Heart left ventricle (tissue), 13 donors: ENCODE measurements around the gene NOTCH4.

Source experiments
- CTCF ChIP-seq, 12 donors: fragments of 200-600 bp; sonication (generic) in 4 of 12; IDR thresholded peaks; one replicate each; pipeline versions ENCODE4 v1.5.0 to v1.8.0; 2018 to 2022; ENCODE audit warnings: antibody characterized with exemption in 12 of 12, mild to moderate bottlenecking in 5 of 12
- POLR2A ChIP-seq, 2 donors: fragments of 450-650 bp; IDR thresholded peaks; one replicate each; pipeline ENCODE4 v1.6.1; 2017; ENCODE audit warnings: antibody characterized with exemption in 2 of 2, mild to moderate bottlenecking in 2 of 2, moderate library complexity in 2 of 2
- donor health status: ischemic (EF 13 %, LVEDD 7.1; RV severe dilation, severe dysfunction).
- donor health status: DM: no; HTN: yes; CAD: no.
- donor health status: DM: no; HTN: no; CAD: no.
- donor health status: ischemic (EF 25% LVEDD 6.9; RV normal size, moderate dysfunction).
- donor health status: ischemic (EF 25% LVEDD 5.7; RV mildly dilated, moderate dysfunction).
- donor health status: ischemic (EF 35%, LVEDD 5.7; RV mildly dilated, moderate dysfunction).
- donor health status: nonischemic (EF 11% LVEDD 7.7; RV severe dilation, severe dysfunction).
- donor health status: DM: yes; HTN: yes; CAD: no.
- donor health status: PGD.
- donor health status: ischemic (EF 29% LVEDD 5.4; RV normal size, mild dysfunction).
- donor health status: nonischemic (EF 23%, LVEDD 6.1; RV moderate dilation, normal function).

- TF ChIP-seq CTCF (IDR thresholded peaks at IDR 0.05): no peak
- TF ChIP-seq POLR2A (IDR thresholded peaks at IDR 0.05): no peak
Measured at GRCh38 chr6:32200711-32201475, 23.0 kb downstream of the NOTCH4 start.
